Left ventricle myocardium inferior (tissue), 1 donor: ENCODE results near the gene VSIG10L. TPM values are rescaled to one million over a fixed set of nuclear protein-coding genes. Genes with fewer than 3 reads are reported as not detected.

Experiments used
- DNase-seq: peaks from one replicate; pipeline ENCODE4 v3.0.0-alpha.2; 2020
- H3K27ac ChIP-seq: fragments of 200-600 bp; replicated peaks from 2 replicates; pipeline ENCODE4 v1.8.0; 2021
- H3K27me3 ChIP-seq: fragments of 200-600 bp; 2 replicates; pipeline ENCODE4 v1.8.0; 2021; ENCODE audit warnings: low read depth
- H3K36me3 ChIP-seq: fragments of 200-600 bp; 2 replicates; pipeline ENCODE4 v1.8.0; 2021
- H3K4me1 ChIP-seq: fragments of 200-600 bp; 2 replicates; pipeline ENCODE4 v1.8.0; 2021
- H3K4me3 ChIP-seq: fragments of 200-600 bp; 2 replicates; pipeline ENCODE4 v1.8.0; 2021; ENCODE audit warnings: mild to moderate bottlenecking, moderate library complexity
- H3K9me3 ChIP-seq: fragments of 200-600 bp; replicated peaks from 2 replicates; pipeline ENCODE4 v1.8.0; 2021
- CTCF ChIP-seq: fragments of 200-600 bp; IDR thresholded peaks from 2 replicates; pipeline ENCODE4 v1.8.0; 2021; ENCODE audit warnings: antibody characterized with exemption, mild to moderate bottlenecking, borderline replicate concordance
- intact Hi-C: fragments of 100-400 bp; cut with micrococcal nuclease; formaldehyde crosslinking; loops from one replicate; pipeline ENCODE4 v1.11.0; 2022
- total RNA-seq: library from RNA; stranded (reverse); fragmentation: NEBNext Ultra II Directional; extraction: Animal tissue kit (Norgen Biotek cat#: 25700); gene quantifications from one replicate; pipeline ENCODE4 v1.2.1, GENCODE V29; 2021
- donor health status: DM: no; HTN: yes; CAD: no; lungs with severe emphysema.

The VSIG10L gene
- total RNA-seq, 1 donor from 2014 or later: 0.66 TPM

GRCh38 chr19:51325161-51325976 is 16.6 kb downstream of the VSIG10L start:
- Histone ChIP-seq H3K27ac (no peak overlapping the region), H3K27me3 (peaks cover 82% of the 10 kb centered on the region), H3K9me3 (no peaks in the 10 kb centered on the region), H3K4me1 (peaks cover 14% of the 10 kb centered on the region), H3K4me3 (no peak overlapping the region), H3K36me3 (no peaks in the 10 kb centered on the region)
- intact Hi-C loops: no loop called here
- no peak for TF ChIP-seq CTCF
- no peak for DNase-seq

- no peaks in the 10 kb centered on the region for H3K36me3 ChIP-seq
- H3K27ac ChIP-seq: no peak overlapping the region
- peaks cover 14% of the 10 kb centered on the region for H3K4me1 ChIP-seq
- intact Hi-C loops: no loop called here
- no peaks in the 10 kb centered on the region for H3K9me3 ChIP-seq
- H3K27me3 ChIP-seq: peaks cover 76% of the 10 kb centered on the region
- no peak for TF ChIP-seq CTCF
- DNase-seq: no peak
- H3K4me3 ChIP-seq: no peak overlapping the region
Observed at GRCh38 chr19:51324167-51324481, 17.8 kb downstream of the VSIG10L start.

GRCh38 chr19:51323481-51324166 is 18.3 kb downstream of the VSIG10L start:
- intact Hi-C loops: no loop called here
- no peaks in the 10 kb centered on the region for H3K9me3 ChIP-seq
- H3K36me3 ChIP-seq: no peaks in the 10 kb centered on the region
- no peak for DNase-seq
- no peak for TF ChIP-seq CTCF
- H3K27ac ChIP-seq: no peak overlapping the region
- peaks cover 14% of the 10 kb centered on the region for H3K4me1 ChIP-seq
- H3K4me3 ChIP-seq: no peak overlapping the region
- peaks cover 76% of the 10 kb centered on the region for H3K27me3 ChIP-seq

GRCh38 chr19:51321799-51322198 is 20.1 kb downstream of the VSIG10L start:
- peaks cover 76% of the 10 kb centered on the region for H3K27me3 ChIP-seq
- DNase-seq: no peak

GRCh38 chr19:51320280-51320657 is 21.7 kb downstream of the VSIG10L start:
- no peak overlapping the region for H3K27ac ChIP-seq
- peaks cover 75% of the 10 kb centered on the region for H3K27me3 ChIP-seq
- no peak for TF ChIP-seq CTCF
- H3K9me3 ChIP-seq: no peaks in the 10 kb centered on the region
- DNase-seq: no peak
- no peak overlapping the region for H3K4me3 ChIP-seq
- H3K36me3 ChIP-seq: no peaks in the 10 kb centered on the region
- no peaks in the 10 kb centered on the region for H3K4me1 ChIP-seq
- intact Hi-C loops: no loop called here

More at GRCh38 chr19:51321799-51322198, 20.1 kb downstream of the VSIG10L start:
- Histone ChIP-seq H3K27ac (no peak overlapping the region), H3K4me3 (no peak overlapping the region), H3K4me1 (no peaks in the 10 kb centered on the region), H3K36me3 (no peaks in the 10 kb centered on the region), H3K9me3 (no peaks in the 10 kb centered on the region)
- intact Hi-C loops: no loop called here
- TF ChIP-seq CTCF: no peak
